HepG2 (cell line): Measurements from ENCODE around the gene TARDBP. TPM values are rescaled to one million over a fixed set of nuclear protein-coding genes. Genes with fewer than 3 reads are reported as not detected.

Source experiments
- FOXO1 ChIP-seq: sonication (generic); formaldehyde crosslinking; IDR thresholded peaks from 2 replicates; pipeline ENCODE4 v1.4.0; 2020; ENCODE audit warnings: missing genetic modification reagents
- KDM2A ChIP-seq: sonication (generic); formaldehyde crosslinking; IDR thresholded peaks from 2 replicates; pipeline ENCODE4 v1.4.0; 2020; ENCODE audit warnings: low read depth, missing genetic modification reagents, borderline replicate concordance
- KLF15 ChIP-seq: sonication (generic); formaldehyde crosslinking; IDR thresholded peaks from 2 replicates; pipeline ENCODE4 v1.8.1; 2023; ENCODE audit warnings: borderline replicate concordance, mild to moderate bottlenecking, inconsistent platforms, missing genetic modification reagents, mixed read lengths
- RFX1 ChIP-seq: fragments of 450-650 bp; IDR thresholded peaks from 2 replicates; pipeline ENCODE4 v1.6.1; 2017
- RFX3 ChIP-seq: IDR thresholded peaks from 2 replicates; pipeline ENCODE4 v1.6.1; 2016; ENCODE audit warnings: missing biosample characterization, missing genetic modification reagents
- SMAD3 ChIP-seq: sonication (generic); formaldehyde crosslinking; IDR thresholded peaks from 2 replicates; pipeline ENCODE4 v1.4.0; 2020; ENCODE audit warnings: missing genetic modification reagents
- SRSF9 ChIP-seq: fragments of 200-400 bp; formaldehyde crosslinking; IDR thresholded peaks from 2 replicates; pipeline ENCODE4 v1.6.1; 2018; ENCODE audit warnings: borderline replicate concordance, mild to moderate bottlenecking, low read depth, low read length; ENCODE audit not compliant: insufficient read depth, poor library complexity, severe bottlenecking
- YY1 ChIP-seq: IDR thresholded peaks from 2 replicates; pipeline ENCODE4 v1.6.1; 2011; ENCODE audit warnings: low read length, low read depth, moderate library complexity, mild to moderate bottlenecking; ENCODE audit not compliant: insufficient read depth, insufficient replicate concordance
- ZNF12 ChIP-seq: sonication (generic); formaldehyde crosslinking; IDR thresholded peaks from 2 replicates; pipeline ENCODE4 v1.5.0; 2020; ENCODE audit warnings: missing genetic modification reagents
- ZNF337 ChIP-seq: sonication (generic); formaldehyde crosslinking; IDR thresholded peaks from 2 replicates; pipeline ENCODE4 v1.5.1; 2020; ENCODE audit warnings: missing genetic modification reagents, low read depth, mild to moderate bottlenecking, borderline replicate concordance
- ZNF431 ChIP-seq: sonication (generic); formaldehyde crosslinking; IDR thresholded peaks from 2 replicates; pipeline ENCODE4 v1.9.0; 2022; ENCODE audit warnings: missing genetic modification reagents, low read depth, mild to moderate bottlenecking, borderline replicate concordance
- ZNF572 ChIP-seq: sonication (generic); formaldehyde crosslinking; IDR thresholded peaks from 2 replicates; pipeline ENCODE4 v1.5.1; 2020; ENCODE audit warnings: mild to moderate bottlenecking, missing genetic modification reagents
- ZNF7 ChIP-seq: IDR thresholded peaks from 2 replicates; pipeline ENCODE4 v1.6.1; 2016; ENCODE audit warnings: missing biosample characterization, missing genetic modification reagents
- ZNF766 ChIP-seq: sonication (generic); formaldehyde crosslinking; IDR thresholded peaks from 2 replicates; pipeline ENCODE4 v1.5.0; 2020; ENCODE audit warnings: missing genetic modification reagents, borderline replicate concordance
- ZNF879 ChIP-seq: sonication (generic); formaldehyde crosslinking; IDR thresholded peaks from 2 replicates; pipeline ENCODE4 v1.8.1; 2023; ENCODE audit warnings: missing genetic modification reagents
- polyA plus RNA-seq, 8 experiments: library from polyadenylated mRNA; depleted of rRNA in 3 of 8; stranded (reverse) in 7 of 8; unstranded in 1 of 8; fragments of >200 nt; fragmentation: Illumina TruSeq in 4 of 8; extraction: Trizol in 4 of 8; gene quantifications; 2 replicates each; pipeline versions ENCODE4 v1.2.1 to v1.2.3, GENCODE V29; 2011 to 2016; ENCODE audit warnings: low read depth in 4 of 8, missing spikeins in 1 of 8, mixed read lengths in 1 of 8; ENCODE audit not compliant: insufficient read depth in 1 of 8
- total RNA-seq, 5 experiments: library from RNA; depleted of rRNA; stranded (reverse); fragments of >200 nt; fragmentation: Illumina TruSeq; extraction: Trizol; gene quantifications; 2 replicates each; pipeline ENCODE4 v1.2.3, GENCODE V29; 2016; ENCODE audit warnings: low read depth in 1 of 5
- TF ChIP-seq, protein P1 (sequence below): sonication (generic); formaldehyde crosslinking; conservative IDR thresholded peaks from 2 replicates; pipeline ENCODE4 v1.5.0; 2020; ENCODE audit warnings: missing genetic modification reagents
- TF ChIP-seq, protein P2 (sequence below): sonication (generic); formaldehyde crosslinking; IDR thresholded peaks from 2 replicates; pipeline ENCODE4 v1.5.0; 2020; ENCODE audit warnings: missing genetic modification reagents
- TF ChIP-seq, protein P3 (sequence below): sonication (generic); formaldehyde crosslinking; IDR thresholded peaks from 2 replicates; pipeline ENCODE4 v1.5.0; 2020; ENCODE audit warnings: missing genetic modification reagents
- TF ChIP-seq, protein P4 (sequence below): sonication (generic); formaldehyde crosslinking; IDR thresholded peaks from 2 replicates; pipeline ENCODE4 v1.5.0; 2020; ENCODE audit warnings: missing genetic modification reagents
- TF ChIP-seq, protein P5 (sequence below): sonication (generic); formaldehyde crosslinking; IDR thresholded peaks from 2 replicates; pipeline ENCODE4 v1.4.0; 2020; ENCODE audit warnings: missing genetic modification reagents

TARDBP gene
- total and polyA plus RNA-seq, 2 of the 13 experiments (the other 11 are each of a cell fraction or from before 2014, with no cell fraction given), result 62.4 to 93.0 TPM

- TF ChIP-seq ZNF766 (CRISPR knock-in tag) (no peak), ZNF12 (CRISPR knock-in tag) (no peak), KDM2A (no peak), SMAD3 (CRISPR knock-in tag) (no peak), RFX1 (no peak), ZNF572 (no peak), KLF15 (CRISPR knock-in tag) (no peak), YY1 (no peak), FOXO1 (CRISPR knock-in tag) (no peak), ZNF879 (CRISPR knock-in tag) (no peak), ZNF431 (no peak), SRSF9 (no peak), RFX3 (CRISPR knock-in tag) (no peak), ZNF337 (no peak), ZNF7 (CRISPR knock-in tag) (no peak)
- TF ChIP-seq, protein P1, sequence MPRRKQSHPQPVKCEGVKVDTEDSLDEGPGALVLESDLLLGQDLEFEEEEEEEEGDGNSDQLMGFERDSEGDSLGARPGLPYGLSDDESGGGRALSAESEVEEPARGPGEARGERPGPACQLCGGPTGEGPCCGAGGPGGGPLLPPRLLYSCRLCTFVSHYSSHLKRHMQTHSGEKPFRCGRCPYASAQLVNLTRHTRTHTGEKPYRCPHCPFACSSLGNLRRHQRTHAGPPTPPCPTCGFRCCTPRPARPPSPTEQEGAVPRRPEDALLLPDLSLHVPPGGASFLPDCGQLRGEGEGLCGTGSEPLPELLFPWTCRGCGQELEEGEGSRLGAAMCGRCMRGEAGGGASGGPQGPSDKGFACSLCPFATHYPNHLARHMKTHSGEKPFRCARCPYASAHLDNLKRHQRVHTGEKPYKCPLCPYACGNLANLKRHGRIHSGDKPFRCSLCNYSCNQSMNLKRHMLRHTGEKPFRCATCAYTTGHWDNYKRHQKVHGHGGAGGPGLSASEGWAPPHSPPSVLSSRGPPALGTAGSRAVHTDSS (CRISPR knock-in tag), result no peak
- TF ChIP-seq, protein P2, sequence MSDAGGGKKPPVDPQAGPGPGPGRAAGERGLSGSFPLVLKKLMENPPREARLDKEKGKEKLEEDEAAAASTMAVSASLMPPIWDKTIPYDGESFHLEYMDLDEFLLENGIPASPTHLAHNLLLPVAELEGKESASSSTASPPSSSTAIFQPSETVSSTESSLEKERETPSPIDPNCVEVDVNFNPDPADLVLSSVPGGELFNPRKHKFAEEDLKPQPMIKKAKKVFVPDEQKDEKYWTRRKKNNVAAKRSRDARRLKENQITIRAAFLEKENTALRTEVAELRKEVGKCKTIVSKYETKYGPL (CRISPR knock-in tag), result no peak
- TF ChIP-seq, protein P3, sequence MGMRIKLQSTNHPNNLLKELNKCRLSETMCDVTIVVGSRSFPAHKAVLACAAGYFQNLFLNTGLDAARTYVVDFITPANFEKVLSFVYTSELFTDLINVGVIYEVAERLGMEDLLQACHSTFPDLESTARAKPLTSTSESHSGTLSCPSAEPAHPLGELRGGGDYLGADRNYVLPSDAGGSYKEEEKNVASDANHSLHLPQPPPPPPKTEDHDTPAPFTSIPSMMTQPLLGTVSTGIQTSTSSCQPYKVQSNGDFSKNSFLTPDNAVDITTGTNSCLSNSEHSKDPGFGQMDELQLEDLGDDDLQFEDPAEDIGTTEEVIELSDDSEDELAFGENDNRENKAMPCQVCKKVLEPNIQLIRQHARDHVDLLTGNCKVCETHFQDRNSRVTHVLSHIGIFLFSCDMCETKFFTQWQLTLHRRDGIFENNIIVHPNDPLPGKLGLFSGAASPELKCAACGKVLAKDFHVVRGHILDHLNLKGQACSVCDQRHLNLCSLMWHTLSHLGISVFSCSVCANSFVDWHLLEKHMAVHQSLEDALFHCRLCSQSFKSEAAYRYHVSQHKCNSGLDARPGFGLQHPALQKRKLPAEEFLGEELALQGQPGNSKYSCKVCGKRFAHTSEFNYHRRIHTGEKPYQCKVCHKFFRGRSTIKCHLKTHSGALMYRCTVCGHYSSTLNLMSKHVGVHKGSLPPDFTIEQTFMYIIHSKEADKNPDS (CRISPR knock-in tag), result no peak
- TF ChIP-seq, protein P4, sequence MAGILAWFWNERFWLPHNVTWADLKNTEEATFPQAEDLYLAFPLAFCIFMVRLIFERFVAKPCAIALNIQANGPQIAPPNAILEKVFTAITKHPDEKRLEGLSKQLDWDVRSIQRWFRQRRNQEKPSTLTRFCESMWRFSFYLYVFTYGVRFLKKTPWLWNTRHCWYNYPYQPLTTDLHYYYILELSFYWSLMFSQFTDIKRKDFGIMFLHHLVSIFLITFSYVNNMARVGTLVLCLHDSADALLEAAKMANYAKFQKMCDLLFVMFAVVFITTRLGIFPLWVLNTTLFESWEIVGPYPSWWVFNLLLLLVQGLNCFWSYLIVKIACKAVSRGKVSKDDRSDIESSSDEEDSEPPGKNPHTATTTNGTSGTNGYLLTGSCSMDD, result no peak
- TF ChIP-seq, protein P5, sequence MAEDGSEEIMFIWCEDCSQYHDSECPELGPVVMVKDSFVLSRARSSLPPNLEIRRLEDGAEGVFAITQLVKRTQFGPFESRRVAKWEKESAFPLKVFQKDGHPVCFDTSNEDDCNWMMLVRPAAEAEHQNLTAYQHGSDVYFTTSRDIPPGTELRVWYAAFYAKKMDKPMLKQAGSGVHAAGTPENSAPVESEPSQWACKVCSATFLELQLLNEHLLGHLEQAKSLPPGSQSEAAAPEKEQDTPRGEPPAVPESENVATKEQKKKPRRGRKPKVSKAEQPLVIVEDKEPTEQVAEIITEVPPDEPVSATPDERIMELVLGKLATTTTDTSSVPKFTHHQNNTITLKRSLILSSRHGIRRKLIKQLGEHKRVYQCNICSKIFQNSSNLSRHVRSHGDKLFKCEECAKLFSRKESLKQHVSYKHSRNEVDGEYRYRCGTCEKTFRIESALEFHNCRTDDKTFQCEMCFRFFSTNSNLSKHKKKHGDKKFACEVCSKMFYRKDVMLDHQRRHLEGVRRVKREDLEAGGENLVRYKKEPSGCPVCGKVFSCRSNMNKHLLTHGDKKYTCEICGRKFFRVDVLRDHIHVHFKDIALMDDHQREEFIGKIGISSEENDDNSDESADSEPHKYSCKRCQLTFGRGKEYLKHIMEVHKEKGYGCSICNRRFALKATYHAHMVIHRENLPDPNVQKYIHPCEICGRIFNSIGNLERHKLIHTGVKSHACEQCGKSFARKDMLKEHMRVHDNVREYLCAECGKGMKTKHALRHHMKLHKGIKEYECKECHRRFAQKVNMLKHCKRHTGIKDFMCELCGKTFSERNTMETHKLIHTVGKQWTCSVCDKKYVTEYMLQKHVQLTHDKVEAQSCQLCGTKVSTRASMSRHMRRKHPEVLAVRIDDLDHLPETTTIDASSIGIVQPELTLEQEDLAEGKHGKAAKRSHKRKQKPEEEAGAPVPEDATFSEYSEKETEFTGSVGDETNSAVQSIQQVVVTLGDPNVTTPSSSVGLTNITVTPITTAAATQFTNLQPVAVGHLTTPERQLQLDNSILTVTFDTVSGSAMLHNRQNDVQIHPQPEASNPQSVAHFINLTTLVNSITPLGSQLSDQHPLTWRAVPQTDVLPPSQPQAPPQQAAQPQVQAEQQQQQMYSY (CRISPR knock-in tag), result no peak
Measured at GRCh38 chr1:11059155-11059967, 46.9 kb downstream of the TARDBP start (continued).
